Colonic mucosa (tissue), 4 donors: ENCODE results near the gene ASB13. TPM values are rescaled to one million over a fixed set of nuclear protein-coding genes. Genes with fewer than 3 reads are reported as not detected.
A peak's percentile ranks its signal among the peaks of the same experiment; 100 is the strongest.

Experiments
- DNase-seq: peaks from one replicate; pipeline ENCODE4 v3.0.0-alpha.2; 2020
- H3K27ac ChIP-seq: fragments of 200-600 bp; one replicate; pipeline ENCODE4 v1.8.0; 2021
- H3K27me3 ChIP-seq: fragments of 200-600 bp; one replicate; pipeline ENCODE4 v1.8.0; 2021
- H3K36me3 ChIP-seq: fragments of 200-600 bp; one replicate; pipeline ENCODE4 v1.8.0; 2021
- H3K4me1 ChIP-seq: fragments of 200-600 bp; one replicate; pipeline ENCODE4 v1.8.0; 2021; ENCODE audit warnings: mild to moderate bottlenecking
- H3K4me3 ChIP-seq: fragments of 200-600 bp; one replicate; pipeline ENCODE4 v1.8.0; 2021
- H3K9ac ChIP-seq, 2 donors: one replicate each; pipeline ENCODE4 v1.7.0; 2013; ENCODE audit warnings: control low read depth in 2 of 2, low read depth in 2 of 2, low read length in 2 of 2
- H3K9me3 ChIP-seq: fragments of 200-600 bp; one replicate; pipeline ENCODE4 v1.8.0; 2021
- CTCF ChIP-seq: fragments of 200-600 bp; IDR thresholded peaks from one replicate; pipeline ENCODE4 v1.8.0; 2022; ENCODE audit warnings: antibody characterized with exemption, mild to moderate bottlenecking
- intact Hi-C: fragments of 100-400 bp; cut with DNase I; formaldehyde crosslinking; loops from one replicate; pipeline ENCODE4 v1.14.1; 2022
- total RNA-seq, 2 donors: library from RNA; stranded (reverse); fragmentation: NEBNext Ultra II Directional in 1 of 2; extraction: Animal tissue kit (Norgen Biotek cat#: 25700) in 1 of 2; gene quantifications; one replicate each; pipeline ENCODE4 v1.2.1, GENCODE V29; 2021
- donor health status: healthy.
- donor health status: DM: no; HTN: no; CAD: no.
- donor health status: DM: no; HTN: no; CAD: no.

ASB13 gene
- total RNA-seq, result 10 to 100 TPM; 36.1 to 36.2 TPM

GRCh38 chr10:5666008-5666840, at the start of gene ASB13:
Gene ASB13, minus strand, starts transcription at chr10:5666595. Its CDS starts 44 bp downstream, at chr10:5666551.
- no peak for TF ChIP-seq CTCF
- H3K4me1 ChIP-seq, result peaks cover 6% of the 10 kb centered on the region

GRCh38 chr10:5711642-5712041, 45.2 kb upstream of the ASB13 start:
- no peak for DNase-seq

More at GRCh38 chr10:5666008-5666840, at the start of gene ASB13:
- intact Hi-C loops, result no loop called here
- H3K9ac ChIP-seq, result peak within 1 kb of the TSS; percentile 84 to 85
- no peaks in the 10 kb centered on the region for H3K9me3 ChIP-seq
- peak within 1 kb of the TSS; percentile 98 for H3K4me3 ChIP-seq
- no peaks in the 10 kb centered on the region for H3K27me3 ChIP-seq
- peak within 1 kb of the TSS; percentile 88 for H3K27ac ChIP-seq
- DNase-seq, result peak; percentile 88
- H3K36me3 ChIP-seq, result no peaks in the 10 kb centered on the region

GRCh38 chr10:5710859-5711258, 44.5 kb upstream of the ASB13 start:
- DNase-seq, result no peak
- Histone ChIP-seq H3K36me3 (no peaks in the 10 kb centered on the region), H3K4me1 (no peaks in the 10 kb centered on the region), H3K4me3 (peak overlapping the region; percentile 0), H3K27me3 (no peaks in the 10 kb centered on the region), H3K27ac (no peak overlapping the region), H3K9me3 (no peaks in the 10 kb centered on the region), H3K9ac (no peak overlapping the region)
- TF ChIP-seq CTCF, result no peak
- intact Hi-C loops, result no loop called here

More at GRCh38 chr10:5711642-5712041, 45.2 kb upstream of the ASB13 start:
- Histone ChIP-seq H3K36me3 (no peaks in the 10 kb centered on the region), H3K4me1 (no peaks in the 10 kb centered on the region), H3K9ac (no peak overlapping the region), H3K27ac (no peak overlapping the region), H3K9me3 (no peaks in the 10 kb centered on the region), H3K27me3 (no peaks in the 10 kb centered on the region), H3K4me3 (peak overlapping the region; percentile 0)
- no peak for TF ChIP-seq CTCF
- intact Hi-C loops, result no loop called here

- TF ChIP-seq CTCF, result no peak
- intact Hi-C loops, result no loop called here
- no peaks in the 10 kb centered on the region for H3K27me3 ChIP-seq
- H3K4me3 ChIP-seq, result no peak overlapping the region
- no peak overlapping the region for H3K27ac ChIP-seq
- no peaks in the 10 kb centered on the region for H3K36me3 ChIP-seq
- no peak overlapping the region for H3K9ac ChIP-seq
- no peaks in the 10 kb centered on the region for H3K9me3 ChIP-seq
- H3K4me1 ChIP-seq, result no peaks in the 10 kb centered on the region
- DNase-seq, result no peak
Observed at GRCh38 chr10:5709865-5710264, 43.5 kb upstream of the ASB13 start.

- no peak overlapping the region for H3K4me3 ChIP-seq
- no peak overlapping the region for H3K27ac ChIP-seq
- H3K4me1 ChIP-seq, result no peaks in the 10 kb centered on the region
- H3K9me3 ChIP-seq, result no peaks in the 10 kb centered on the region
- H3K27me3 ChIP-seq, result no peaks in the 10 kb centered on the region
- H3K9ac ChIP-seq, result no peak overlapping the region
- TF ChIP-seq CTCF, result no peak
- DNase-seq, result no peak
- intact Hi-C loops, result no loop called here
- no peaks in the 10 kb centered on the region for H3K36me3 ChIP-seq
Observed at GRCh38 chr10:5708356-5708755, 42.0 kb upstream of the ASB13 start.
